Gastrocnemius medialis (tissue), 4 donors: Measurements from ENCODE around the gene RBBP6. TPM values are rescaled to one million over a fixed set of nuclear protein-coding genes. Genes with fewer than 3 reads are reported as not detected.

Source experiments
- ATAC-seq, 2 donors: fragments of 150-250 bp; one replicate each; pipeline ENCODE4 v1.9.1; 2016
- DNase-seq, 2 donors: peaks; one replicate each; pipeline ENCODE4 v3.0.0-alpha.2; 2019
- H3K27ac ChIP-seq, 4 donors: fragments of 200-600 bp; sonication (generic); 1 replicate in 1 of 4; 2 replicates in 3 of 4; pipeline ENCODE4 v1.5.1; 2016 to 2018; ENCODE audit warnings: mild to moderate bottlenecking in 2 of 4, moderate library complexity in 1 of 4
- H3K27me3 ChIP-seq, 3 donors: fragments of 200-600 bp; sonication (generic) in 2 of 3; 1 replicate in 1 of 3; 2 replicates in 2 of 3; pipeline versions ENCODE4 v1.5.1 to v1.6.0; 2016 to 2019; ENCODE audit warnings: mild to moderate bottlenecking in 1 of 3, moderate library complexity in 1 of 3
- H3K36me3 ChIP-seq, 2 donors: fragments of 200-600 bp; sonication (generic) in 1 of 2; one replicate each; pipeline ENCODE4 v1.5.1; 2017 to 2018
- H3K4me1 ChIP-seq, 2 donors: fragments of 200-600 bp; sonication (generic) in 1 of 2; one replicate each; pipeline ENCODE4 v1.5.1; 2016 to 2017; ENCODE audit warnings: mild to moderate bottlenecking in 2 of 2
- H3K4me3 ChIP-seq, 4 donors: fragments of 200-600 bp; sonication (generic) in 3 of 4; 1 replicate in 1 of 4; 2 replicates in 3 of 4; pipeline ENCODE4 v1.5.1; 2016 to 2019; ENCODE audit warnings: mild to moderate bottlenecking in 2 of 4
- H3K9me3 ChIP-seq, 3 donors: fragments of 200-600 bp; sonication (generic) in 2 of 3; 1 replicate in 1 of 3; 2 replicates in 2 of 3; pipeline ENCODE4 v1.5.1; 2016 to 2019
- CTCF ChIP-seq, 5 experiments: fragments of 450-650 bp in 3 of 5; fragments of 200-600 bp in 2 of 5; sonication (generic) in 2 of 5; IDR thresholded peaks in 4 of 5; conservative IDR thresholded peaks in 1 of 5; 1 replicate in 4 of 5; 2 replicates in 1 of 5; pipeline ENCODE4 v1.5.1; 2016 to 2019; ENCODE audit warnings: antibody characterized with exemption in 5 of 5, mild to moderate bottlenecking in 3 of 5, moderate library complexity in 3 of 5
- POLR2A ChIP-seq, 2 donors: fragments of 450-650 bp; IDR thresholded peaks; one replicate each; pipeline ENCODE4 v1.6.1; 2017; ENCODE audit warnings: antibody characterized with exemption in 2 of 2, mild to moderate bottlenecking in 2 of 2, moderate library complexity in 2 of 2
- in situ Hi-C, 4 donors: fragments of 200-750 bp; cut with MboI; loops; one replicate each; pipeline versions ENCODE4 v1.15.0 to v1.8.0; 2017; ENCODE audit warnings: low sequenced_read_pairs in 4 of 4
- intact Hi-C: fragments of 100-400 bp; cut with DNase I; formaldehyde crosslinking; loops from one replicate; pipeline ENCODE4 v1.15.1; 2023; ENCODE audit warnings: low total_unique reads
- total RNA-seq, 4 donors: library from RNA; depleted of rRNA; stranded (reverse); fragments of >200 nt; gene quantifications; one replicate each; pipeline versions ENCODE4 v1.1.0 to v1.2.3, GENCODE V29; 2016

RBBP6 gene
- total RNA-seq, 4 donors from 2014 or later, result 33.3 to 57.1 (median 47.8) TPM

GRCh38 chr16:24538756-24539294 is 541 bp upstream of the RBBP6 start:
- in situ Hi-C loops (loop anchor here in 2 of 4 donors (25.0 kb wide), 2 partner anchors 573 to 723 kb away; partner anchors contain the start of genes ZKSCAN2 (in 2 of the 2) and LCMT1 (in 1 of the 2)), intact Hi-C loops (loop anchor here (2.0 kb wide), 1 partner anchor 980 kb away; no protein-coding TSS in a partner anchor)
- peak overlapping the region; percentile 77 to 97 (median 82) for H3K4me3 ChIP-seq
- H3K36me3 ChIP-seq, result no peaks in the 10 kb centered on the region
- ATAC-seq (peak; percentile 39 to 42), DNase-seq (no peak)
- H3K27ac ChIP-seq, result peak overlapping the region; percentile 97 to 100 (median 99)
- H3K4me1 ChIP-seq, result peaks cover 21 to 31% of the 10 kb centered on the region in 2 donors
- no peaks in the 10 kb centered on the region for H3K27me3 ChIP-seq
- H3K9me3 ChIP-seq, result no peaks in the 10 kb centered on the region
- TF ChIP-seq CTCF (IDR thresholded peaks at IDR 0.05 in 4 of 5, conservative IDR thresholded peaks at IDR 0.05 in 1 of 5), result peak in 1 of 5 experiments; percentile 3
- TF ChIP-seq POLR2A (IDR thresholded peaks at IDR 0.05), result no peak

GRCh38 chr16:24539850-24540601 is 660 bp downstream of the RBBP6 start:
- Histone ChIP-seq H3K4me3 (peak overlapping the region; percentile 78 to 97 (median 86)), H3K27ac (peak overlapping the region; percentile 97 to 100 (median 99)), H3K9me3 (no peaks in the 10 kb centered on the region), H3K36me3 (no peaks in the 10 kb centered on the region), H3K4me1 (peaks cover 33 to 43% of the 10 kb centered on the region in 2 donors), H3K27me3 (no peaks in the 10 kb centered on the region)
- intact Hi-C loops (loop anchor here (2.0 to 10.0 kb wide), 5 partner anchors 165 to 981 kb away; partner anchors contain the start of gene ZKSCAN2), in situ Hi-C loops (loop anchor here in 3 of 4 donors (10.0 to 25.0 kb wide), 3 partner anchors 572 to 722 kb away; partner anchors contain the start of genes LCMT1 (in 2 of the 3) and ZKSCAN2 (in 2 of the 3))
- DNase-seq, result peak in 1 of 2 donors; percentile 48
- ATAC-seq, result peak; percentile 60 to 67
- TF ChIP-seq POLR2A (IDR thresholded peaks at IDR 0.05) (no peak), CTCF (IDR thresholded peaks at IDR 0.05 in 4 of 5, conservative IDR thresholded peaks at IDR 0.05 in 1 of 5) (no peak)

- intact Hi-C loops, result loop anchor here (1.0 to 10.0 kb wide), 5 partner anchors 33 to 717 kb away; partner anchors contain the start of gene ZKSCAN2
- Histone ChIP-seq H3K36me3 (no peaks in the 10 kb centered on the region), H3K9me3 (no peaks in the 10 kb centered on the region), H3K27ac (peak overlapping the region; percentile 97 to 100 (median 99)), H3K4me3 (peak overlapping the region; percentile 78 to 97 (median 86)), H3K4me1 (peaks cover 38 to 49% of the 10 kb centered on the region in 2 donors), H3K27me3 (no peaks in the 10 kb centered on the region)
- DNase-seq, result no peak
- no peak for ATAC-seq
- TF ChIP-seq CTCF (IDR thresholded peaks at IDR 0.05 in 4 of 5, conservative IDR thresholded peaks at IDR 0.05 in 1 of 5) (no peak), POLR2A (IDR thresholded peaks at IDR 0.05) (no peak)
- in situ Hi-C loops, result loop anchor here in 3 of 4 donors (10.0 to 25.0 kb wide), 3 partner anchors 572 to 722 kb away; partner anchors contain the start of genes LCMT1 (in 2 of the 3) and ZKSCAN2 (in 2 of the 3)
Observed at GRCh38 chr16:24540602-24541210, 1.3 kb downstream of the RBBP6 start.

- Histone ChIP-seq H3K27ac (peak overlapping the region; percentile 97 to 100 (median 99)), H3K27me3 (no peaks in the 10 kb centered on the region), H3K9me3 (no peaks in the 10 kb centered on the region), H3K4me3 (peak overlapping the region; percentile 78 to 97 (median 86)), H3K4me1 (peaks cover 43 to 54% of the 10 kb centered on the region in 2 donors), H3K36me3 (peaks cover 0 to 3% of the 10 kb centered on the region in 2 donors)
- intact Hi-C loops, result loop anchor here (1.0 to 10.0 kb wide), 5 partner anchors 34 to 716 kb away; partner anchors contain the start of gene ZKSCAN2
- DNase-seq (no peak), ATAC-seq (no peak)
- TF ChIP-seq POLR2A (IDR thresholded peaks at IDR 0.05) (no peak), CTCF (IDR thresholded peaks at IDR 0.05 in 4 of 5, conservative IDR thresholded peaks at IDR 0.05 in 1 of 5) (no peak)
- in situ Hi-C loops, result loop anchor here in 3 of 4 donors (10.0 to 25.0 kb wide), 3 partner anchors 571 to 721 kb away; partner anchors contain the start of genes LCMT1 (in 2 of the 3) and ZKSCAN2 (in 2 of the 3)
Observed at GRCh38 chr16:24541233-24541933, 2.0 kb downstream of the RBBP6 start.
